Naive B cell (primary cell): ENCODE results near the gene PCSK5. TPM values are rescaled to one million over a fixed set of nuclear protein-coding genes. Genes with fewer than 3 reads are reported as not detected.

ENCODE experiments used
- ATAC-seq, 2 donors: fragments of 150-1000 bp; cut with Tn5 transposase; 2 replicates each; pipeline ENCODE4 v1.10.0; 2021; ENCODE audit warnings: low read depth in 2 of 2, mild to moderate bottlenecking in 2 of 2, moderate library complexity in 2 of 2
- DNase-seq: peaks from one replicate; pipeline ENCODE4 v3.0.0; 2022
- H3K27ac Mint-ChIP-seq, 6 donors: one replicate each; pipeline ENCODE4 v1.8.0; 2020 to 2022; ENCODE audit warnings: mild to moderate bottlenecking in 6 of 6, mixed read lengths in 6 of 6, moderate library complexity in 5 of 6, inconsistent platforms in 2 of 6
- H3K27me3 Mint-ChIP-seq, 3 donors: one replicate each; pipeline ENCODE4 v1.8.0; 2021 to 2022; ENCODE audit warnings: mixed read lengths in 3 of 3, mild to moderate bottlenecking in 1 of 3
- H3K36me3 Mint-ChIP-seq, 2 donors: one replicate each; pipeline ENCODE4 v1.8.0; 2020 to 2022; ENCODE audit warnings: mixed read lengths in 2 of 2, inconsistent platforms in 1 of 2, mild to moderate bottlenecking in 1 of 2
- H3K4me1 Mint-ChIP-seq, 3 donors: one replicate each; pipeline ENCODE4 v1.8.0; 2020 to 2022; ENCODE audit warnings: mixed read lengths in 3 of 3, inconsistent platforms in 1 of 3, mild to moderate bottlenecking in 1 of 3, moderate library complexity in 1 of 3
- H3K4me3 Mint-ChIP-seq, 8 donors: one replicate each; pipeline ENCODE4 v1.8.0; 2020 to 2022; ENCODE audit warnings: mild to moderate bottlenecking in 8 of 8, mixed read lengths in 8 of 8, moderate library complexity in 8 of 8, inconsistent platforms in 2 of 8
- H3K9me3 Mint-ChIP-seq, 7 donors: one replicate each; pipeline ENCODE4 v1.8.0; 2020 to 2022; ENCODE audit warnings: mixed read lengths in 7 of 7, mild to moderate bottlenecking in 5 of 7, inconsistent platforms in 2 of 7, moderate library complexity in 1 of 7
- polyA plus RNA-seq, 6 donors: library from polyadenylated mRNA; unstranded; fragments of 300-500 nt; fragmentation: Illumina TruSeq; gene quantifications; one replicate each; pipeline ENCODE4 v1.2.3, GENCODE V29; 2021; ENCODE audit warnings: low read depth in 6 of 6

The PCSK5 gene
- polyA plus RNA-seq, 6 donors from 2014 or later, result 0.05 TPM; not detected in 5

DNA sequence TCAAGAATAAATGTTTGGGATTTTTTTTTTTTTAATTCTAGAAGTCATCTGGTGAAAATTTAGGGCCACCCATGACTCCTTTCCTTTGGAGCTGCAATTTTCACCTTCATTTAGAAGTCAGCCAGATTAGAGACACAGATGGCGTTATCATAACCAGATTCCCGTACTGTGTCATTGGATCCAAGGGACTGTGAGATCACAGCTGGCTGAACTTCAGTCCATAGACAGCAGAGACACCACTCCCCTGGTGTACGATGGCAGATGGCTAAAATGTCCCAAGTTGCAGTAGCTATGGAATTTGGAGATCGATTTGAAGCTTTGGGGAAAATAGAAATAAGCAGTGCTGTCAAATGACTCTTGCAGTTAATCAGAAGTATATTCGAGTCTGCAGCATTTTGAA is 287.5 kb downstream of the PCSK5 start:
- H3K27ac Mint-ChIP-seq, result no peak overlapping the region
- H3K36me3 Mint-ChIP-seq, result no peaks in the 10 kb centered on the region

DNA sequence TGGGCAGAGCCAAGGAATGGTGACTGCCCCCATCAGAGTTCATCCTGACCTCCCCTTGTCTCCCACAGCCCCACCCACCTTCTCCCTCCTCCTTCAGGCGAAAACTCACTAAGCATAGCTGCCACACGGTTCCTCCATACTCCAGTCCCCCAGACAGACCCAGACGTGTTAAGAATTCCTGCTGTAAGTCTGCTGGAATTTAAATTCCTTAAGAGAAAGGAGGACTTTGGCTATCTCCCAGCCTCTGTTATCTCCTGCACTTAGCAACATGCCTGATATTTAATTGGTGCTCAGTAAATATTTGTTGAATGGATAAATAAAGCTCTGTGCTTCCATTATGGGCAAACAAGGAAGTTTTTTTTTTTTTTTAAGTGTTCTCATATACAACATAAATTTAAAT is 290.1 kb downstream of the PCSK5 start:
- no peaks in the 10 kb centered on the region for H3K9me3 Mint-ChIP-seq
- H3K36me3 Mint-ChIP-seq, result no peaks in the 10 kb centered on the region
- no peaks in the 10 kb centered on the region for H3K4me1 Mint-ChIP-seq
- no peak for DNase-seq
- no peaks in the 10 kb centered on the region for H3K27me3 Mint-ChIP-seq
- H3K4me3 Mint-ChIP-seq, result no peak overlapping the region
- no peak for ATAC-seq
- no peak overlapping the region for H3K27ac Mint-ChIP-seq

More for the DNA sequence above, 287.5 kb downstream of the PCSK5 start:
- ATAC-seq (no peak), DNase-seq (no peak)
- Mint-ChIP-seq H3K27me3 (no peaks in the 10 kb centered on the region), H3K9me3 (peaks cover 0 to 4% (median 2%) of the 10 kb centered on the region in 7 donors), H3K4me1 (no peaks in the 10 kb centered on the region), H3K4me3 (no peak overlapping the region)

DNA sequence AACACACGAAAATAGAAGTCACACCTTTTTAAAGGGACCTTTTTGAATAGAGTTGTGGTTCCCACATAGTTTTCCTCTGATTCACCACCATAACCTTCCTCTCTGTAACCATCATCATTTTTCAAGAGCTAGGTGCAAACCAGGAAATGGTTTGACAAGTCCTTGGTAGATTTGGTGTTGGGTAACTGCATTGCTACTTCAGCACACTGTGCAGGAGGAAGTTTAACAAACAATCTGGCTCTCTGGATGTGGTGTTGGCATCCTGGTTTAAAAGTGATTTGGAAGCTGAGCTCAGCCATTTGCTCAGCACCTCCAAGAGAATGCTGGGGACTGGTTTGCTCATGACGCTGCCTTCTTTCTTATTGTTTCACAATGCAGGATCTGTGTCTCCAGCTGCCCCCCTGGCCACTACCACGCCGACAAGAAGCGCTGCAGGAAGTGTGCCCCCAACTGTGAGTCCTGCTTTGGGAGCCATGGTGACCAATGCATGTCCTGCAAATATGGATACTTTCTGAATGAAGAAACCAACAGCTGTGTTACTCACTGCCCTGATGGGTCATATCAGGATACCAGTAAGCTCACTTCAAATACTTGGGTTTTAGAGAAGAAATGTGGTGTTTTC is 290.7 kb downstream of the PCSK5 start:
- DNase-seq (no peak), ATAC-seq (no peak)
- Mint-ChIP-seq H3K36me3 (no peaks in the 10 kb centered on the region), H3K4me3 (no peak overlapping the region), H3K9me3 (no peaks in the 10 kb centered on the region), H3K4me1 (no peaks in the 10 kb centered on the region), H3K27ac (no peak overlapping the region), H3K27me3 (no peaks in the 10 kb centered on the region)

DNA sequence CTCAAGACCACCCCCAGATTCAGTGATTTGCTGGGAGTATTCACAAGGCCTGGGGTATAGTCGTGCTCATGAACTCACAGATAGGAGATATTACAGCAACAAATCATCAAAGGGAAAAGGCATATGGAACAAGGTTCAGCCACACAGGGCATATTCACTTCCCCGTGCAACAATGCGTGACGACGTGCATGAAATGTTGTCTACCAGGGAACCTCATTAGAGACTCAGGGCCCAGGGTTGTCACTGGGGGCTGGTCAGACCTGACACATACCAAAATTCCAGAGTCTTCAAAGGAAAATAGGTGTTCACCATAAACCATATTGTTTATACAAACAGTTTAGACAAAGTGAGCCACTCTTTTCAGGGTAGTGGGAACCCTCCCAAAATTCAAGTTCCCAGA is 291.3 kb downstream of the PCSK5 start:
- no peak overlapping the region for H3K27ac Mint-ChIP-seq

DNA sequence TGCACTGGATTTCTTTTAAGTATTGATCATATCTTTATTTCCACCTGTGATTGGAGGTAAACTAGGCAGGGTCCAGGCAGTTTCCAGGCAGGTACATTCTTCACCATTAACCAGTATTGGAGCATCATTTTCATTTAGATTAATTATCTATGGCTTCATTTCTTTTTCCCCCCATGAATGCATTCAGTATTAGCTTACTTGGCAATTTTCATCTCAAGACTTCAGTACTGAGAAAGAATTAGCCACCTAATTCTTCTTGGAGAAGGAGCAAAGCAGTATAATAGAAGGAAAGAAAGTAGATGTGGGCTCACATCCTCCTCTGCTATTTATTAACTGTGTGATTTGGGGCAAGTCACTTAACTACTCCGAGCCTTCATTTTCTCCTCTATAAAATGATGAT is 295.0 kb downstream of the PCSK5 start:
- Mint-ChIP-seq H3K4me3 (no peak overlapping the region), H3K36me3 (no peaks in the 10 kb centered on the region), H3K27me3 (no peaks in the 10 kb centered on the region), H3K27ac (no peak overlapping the region), H3K4me1 (no peaks in the 10 kb centered on the region), H3K9me3 (no peaks in the 10 kb centered on the region)
- DNase-seq, result no peak
- ATAC-seq, result no peak

More for the DNA sequence above, 291.3 kb downstream of the PCSK5 start:
- no peak for ATAC-seq
- Mint-ChIP-seq H3K4me1 (no peaks in the 10 kb centered on the region), H3K36me3 (no peaks in the 10 kb centered on the region), H3K4me3 (no peak overlapping the region), H3K9me3 (no peaks in the 10 kb centered on the region), H3K27me3 (no peaks in the 10 kb centered on the region)
- no peak for DNase-seq

DNA sequence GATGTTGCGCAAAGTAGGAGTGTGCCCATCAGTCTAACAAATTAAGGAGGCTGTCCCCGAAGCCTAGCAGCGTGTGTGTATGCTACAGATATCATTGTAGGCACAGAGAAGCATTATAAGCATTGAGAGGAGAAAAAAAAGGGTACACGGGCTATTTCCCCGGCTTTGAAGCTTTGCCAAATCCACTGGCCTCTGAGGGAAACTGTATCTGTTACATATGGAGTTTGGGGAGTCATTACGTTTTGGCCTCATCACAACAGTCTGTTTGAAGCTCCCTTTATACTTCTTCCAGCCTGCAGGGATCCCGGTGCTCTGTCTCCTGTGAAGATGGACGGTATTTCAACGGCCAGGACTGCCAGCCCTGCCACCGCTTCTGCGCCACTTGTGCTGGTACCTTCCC is 297.8 kb downstream of the PCSK5 start:
- H3K27ac Mint-ChIP-seq, result peak overlapping the region in 1 of 6 donors; percentile 75
- H3K4me1 Mint-ChIP-seq, result no peaks in the 10 kb centered on the region
- no peak overlapping the region for H3K4me3 Mint-ChIP-seq
- ATAC-seq (no peak), DNase-seq (no peak)
- no peaks in the 10 kb centered on the region for H3K27me3 Mint-ChIP-seq
- H3K9me3 Mint-ChIP-seq, result no peaks in the 10 kb centered on the region
- H3K36me3 Mint-ChIP-seq, result no peaks in the 10 kb centered on the region

DNA sequence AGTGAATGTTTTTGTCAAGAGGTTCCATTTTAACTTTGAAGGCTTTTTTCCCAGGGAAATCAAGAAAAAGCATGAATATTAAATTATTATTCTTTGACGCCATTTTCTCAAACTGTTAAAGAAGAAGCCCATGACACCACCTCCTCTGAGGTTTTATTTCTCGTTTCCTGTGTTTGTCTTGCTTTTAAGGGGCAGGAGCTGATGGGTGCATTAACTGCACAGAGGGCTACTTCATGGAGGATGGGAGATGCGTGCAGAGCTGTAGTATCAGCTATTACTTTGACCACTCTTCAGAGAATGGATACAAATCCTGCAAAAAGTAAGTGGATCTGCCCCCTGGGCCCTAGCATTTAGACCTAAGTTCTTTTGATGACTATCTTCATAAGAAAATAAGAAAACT is 298.4 kb downstream of the PCSK5 start:
- Mint-ChIP-seq H3K36me3 (no peaks in the 10 kb centered on the region), H3K4me1 (no peaks in the 10 kb centered on the region), H3K4me3 (no peak overlapping the region), H3K9me3 (no peaks in the 10 kb centered on the region), H3K27me3 (no peaks in the 10 kb centered on the region), H3K27ac (no peak overlapping the region)
- DNase-seq, result no peak
- no peak for ATAC-seq

DNA sequence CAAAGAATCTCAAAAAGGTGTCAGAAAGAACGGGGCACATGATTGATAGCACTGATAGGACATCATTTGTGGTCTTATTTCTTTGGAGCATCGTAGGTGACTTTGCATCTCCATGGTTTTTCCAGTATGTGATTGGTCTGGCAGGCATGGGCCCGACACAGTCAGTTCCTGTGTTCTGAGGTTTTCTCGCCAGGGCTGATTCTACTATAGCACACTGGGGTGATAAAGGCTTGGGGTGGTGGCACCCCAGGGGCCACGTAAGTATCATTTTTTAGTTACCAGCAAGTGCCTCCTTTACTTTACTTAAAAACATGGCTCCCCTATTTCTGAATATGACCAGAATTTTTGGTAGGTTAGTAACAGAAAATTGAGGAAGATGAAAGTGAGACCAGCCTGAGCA is 301.0 kb downstream of the PCSK5 start:
- Mint-ChIP-seq H3K27me3 (no peaks in the 10 kb centered on the region), H3K4me3 (no peak overlapping the region), H3K9me3 (no peaks in the 10 kb centered on the region), H3K36me3 (no peaks in the 10 kb centered on the region), H3K4me1 (no peaks in the 10 kb centered on the region), H3K27ac (no peak overlapping the region)
- no peak for DNase-seq
- ATAC-seq, result no peak

DNA sequence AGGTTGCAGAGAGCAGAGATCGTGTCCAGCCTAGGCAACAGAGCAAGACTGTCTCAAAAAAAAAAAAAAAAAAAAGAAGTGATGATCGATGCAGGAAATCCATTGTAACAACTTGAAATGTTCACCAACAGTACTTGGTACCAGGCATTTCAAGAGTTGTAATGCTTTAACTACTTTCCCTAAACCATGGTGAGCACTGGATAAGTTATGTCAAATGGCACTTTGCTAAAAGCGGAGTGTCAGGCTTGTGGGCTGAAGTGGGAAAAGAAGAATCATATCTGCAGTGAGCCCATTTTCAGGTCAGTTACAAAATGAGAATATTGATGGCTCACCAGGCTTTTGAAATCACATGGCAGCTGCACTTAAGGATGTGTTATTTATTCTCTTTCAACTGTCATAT is 301.5 kb downstream of the PCSK5 start:
- no peaks in the 10 kb centered on the region for H3K27me3 Mint-ChIP-seq

DNA sequence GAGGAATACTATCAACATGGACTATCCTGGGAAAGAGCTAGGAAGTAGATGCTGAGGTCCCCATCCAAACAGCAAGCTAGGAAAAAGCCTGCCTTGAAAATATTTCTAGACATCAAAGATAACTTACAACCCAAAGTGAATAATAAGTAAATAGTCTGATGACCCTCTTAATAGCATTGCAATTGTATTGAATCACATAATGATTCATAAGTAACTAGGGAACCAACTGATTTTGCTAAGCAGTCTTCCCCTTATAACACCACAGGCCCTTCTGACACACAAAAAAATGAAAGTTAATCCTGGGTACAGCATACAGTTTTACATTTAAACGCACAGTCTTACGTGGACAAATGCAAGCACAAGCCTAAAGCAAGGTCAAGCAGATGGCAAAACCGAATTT is 304.4 kb downstream of the PCSK5 start:
- peaks cover 0 to 2% (median 0%) of the 10 kb centered on the region in 7 donors for H3K9me3 Mint-ChIP-seq
- no peak overlapping the region for H3K27ac Mint-ChIP-seq
- no peak overlapping the region for H3K4me3 Mint-ChIP-seq
- no peaks in the 10 kb centered on the region for H3K4me1 Mint-ChIP-seq
- no peak for ATAC-seq
- no peaks in the 10 kb centered on the region for H3K36me3 Mint-ChIP-seq
- no peaks in the 10 kb centered on the region for H3K27me3 Mint-ChIP-seq
- no peak for DNase-seq

More for the DNA sequence above, 301.5 kb downstream of the PCSK5 start:
- Mint-ChIP-seq H3K27ac (peak overlapping the region in 1 of 6 donors; percentile 75), H3K9me3 (no peaks in the 10 kb centered on the region), H3K4me3 (no peak overlapping the region), H3K4me1 (no peaks in the 10 kb centered on the region), H3K36me3 (no peaks in the 10 kb centered on the region)
- ATAC-seq (no peak), DNase-seq (no peak)

DNA sequence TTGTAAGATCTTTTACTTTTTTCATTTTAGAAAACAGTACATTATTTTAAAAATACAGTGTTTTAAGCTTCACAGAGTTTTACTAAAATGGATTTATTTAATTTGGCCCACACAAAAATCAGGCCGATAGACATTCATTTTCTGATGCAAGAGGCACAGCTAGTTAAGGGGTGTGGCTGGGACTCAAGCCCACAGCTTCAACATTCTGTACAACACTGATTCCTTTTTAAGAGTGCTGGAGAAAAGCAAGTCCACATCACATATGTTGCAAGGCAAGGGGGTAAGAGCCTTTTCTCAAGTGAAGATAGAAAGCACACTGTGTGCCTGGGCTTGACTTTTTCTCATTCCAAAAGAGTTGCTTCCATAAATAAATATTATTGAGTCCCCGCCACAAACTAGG is 307.9 kb downstream of the PCSK5 start:
- Mint-ChIP-seq H3K27ac (no peak overlapping the region), H3K4me3 (no peak overlapping the region), H3K9me3 (peaks cover 0 to 9% (median 0%) of the 10 kb centered on the region in 7 donors), H3K4me1 (no peaks in the 10 kb centered on the region), H3K27me3 (peaks cover 0 to 3% (median 0%) of the 10 kb centered on the region in 3 donors), H3K36me3 (no peaks in the 10 kb centered on the region)
- DNase-seq (no peak), ATAC-seq (no peak)

DNA sequence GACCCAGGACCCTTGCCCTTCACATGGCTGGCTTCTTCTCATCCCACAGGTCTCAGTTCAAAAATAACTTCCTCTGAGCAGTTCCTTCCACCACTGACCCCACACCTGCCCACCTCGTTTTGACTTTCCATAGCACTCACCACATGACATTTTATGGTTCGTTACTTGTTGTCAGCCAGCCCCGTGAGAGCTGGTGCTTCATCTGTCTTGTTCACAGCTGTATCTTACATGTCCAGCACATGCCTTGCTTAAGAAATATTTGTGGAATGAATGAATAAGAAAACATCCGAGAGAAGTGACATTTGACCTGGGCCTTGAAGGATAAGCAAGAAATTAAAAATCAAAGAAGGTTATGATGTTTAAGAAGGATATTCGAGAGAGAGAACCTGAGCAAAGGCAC is 309.8 kb downstream of the PCSK5 start:
- Mint-ChIP-seq H3K4me3 (no peak overlapping the region), H3K27ac (no peak overlapping the region), H3K36me3 (no peaks in the 10 kb centered on the region), H3K27me3 (peaks cover 0 to 6% (median 4%) of the 10 kb centered on the region in 3 donors), H3K9me3 (peaks cover 0 to 14% (median 0%) of the 10 kb centered on the region in 7 donors), H3K4me1 (no peaks in the 10 kb centered on the region)
- DNase-seq, result no peak
- no peak for ATAC-seq

DNA sequence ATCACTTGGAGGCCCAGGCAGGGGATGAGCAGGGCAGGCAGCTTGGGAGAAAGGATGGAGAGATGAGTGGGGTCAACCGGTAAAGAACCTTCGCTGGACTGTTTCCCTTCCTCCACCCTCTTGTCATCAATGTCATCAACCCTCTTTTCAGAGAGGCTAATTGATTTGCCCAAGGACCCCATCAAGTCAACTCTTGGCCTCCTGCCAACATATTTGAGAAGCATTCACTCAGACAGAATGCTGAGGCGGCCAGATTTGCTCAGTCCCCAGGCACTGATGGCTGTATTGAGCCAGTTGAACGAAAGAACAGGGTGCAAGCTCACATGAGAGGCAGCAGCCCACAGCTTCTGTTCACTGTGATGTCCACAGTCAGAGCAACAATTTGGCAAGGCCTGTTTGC is 310.3 kb downstream of the PCSK5 start:
- Mint-ChIP-seq H3K9me3 (peaks cover 0 to 14% (median 0%) of the 10 kb centered on the region in 7 donors), H3K4me3 (no peak overlapping the region), H3K27me3 (peaks cover 0 to 6% (median 4%) of the 10 kb centered on the region in 3 donors), H3K27ac (no peak overlapping the region), H3K36me3 (no peaks in the 10 kb centered on the region), H3K4me1 (no peaks in the 10 kb centered on the region)
- DNase-seq, result no peak
- no peak for ATAC-seq

DNA sequence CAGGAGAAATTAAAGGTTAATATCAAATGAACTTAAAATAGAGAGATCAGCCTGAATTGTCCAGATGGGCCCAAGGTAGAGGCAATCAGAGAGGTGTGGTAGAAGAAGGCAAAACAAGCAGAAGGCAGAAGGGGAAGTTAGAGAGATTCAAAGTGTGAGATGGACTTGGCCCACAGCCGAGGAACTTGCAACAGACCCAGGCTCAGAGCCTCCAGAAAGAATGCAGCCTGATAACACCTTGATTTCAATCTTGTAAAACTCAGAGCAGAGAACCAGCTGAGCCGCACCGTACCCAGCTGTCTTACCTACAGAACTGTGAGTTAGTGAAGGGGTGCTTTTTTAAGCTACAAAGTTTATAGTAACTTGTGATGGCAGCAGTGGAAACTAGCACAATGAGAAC is 312.9 kb downstream of the PCSK5 start:
- ATAC-seq, result no peak
- Mint-ChIP-seq H3K4me1 (no peaks in the 10 kb centered on the region), H3K9me3 (peaks cover 0 to 14% (median 0%) of the 10 kb centered on the region in 7 donors), H3K4me3 (no peak overlapping the region), H3K27ac (no peak overlapping the region), H3K36me3 (no peaks in the 10 kb centered on the region), H3K27me3 (peaks cover 0 to 6% (median 4%) of the 10 kb centered on the region in 3 donors)
- no peak for DNase-seq

DNA sequence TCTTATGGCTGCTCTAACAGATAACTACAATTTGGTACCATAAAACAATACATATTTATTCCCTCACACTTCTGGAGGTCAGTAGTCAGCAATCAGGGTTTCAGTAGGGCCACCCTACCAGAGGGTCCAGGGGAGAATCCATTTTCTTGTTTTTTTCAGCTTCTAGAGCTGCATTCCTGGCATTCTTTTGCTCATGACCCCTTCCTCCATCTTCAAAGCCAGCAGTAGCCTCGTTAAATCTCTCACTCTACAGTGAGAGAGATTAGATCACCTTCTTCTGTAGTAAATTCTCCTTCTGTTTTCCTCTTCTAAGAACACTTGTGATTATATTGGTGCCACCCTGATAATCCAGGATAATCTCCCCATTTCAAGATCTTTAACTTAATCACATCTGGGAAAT is 316.3 kb downstream of the PCSK5 start:
- H3K27ac Mint-ChIP-seq, result no peak overlapping the region
- H3K4me3 Mint-ChIP-seq, result no peak overlapping the region
- H3K9me3 Mint-ChIP-seq, result peaks cover 0 to 10% (median 0%) of the 10 kb centered on the region in 7 donors
- no peaks in the 10 kb centered on the region for H3K4me1 Mint-ChIP-seq
- ATAC-seq (no peak), DNase-seq (no peak)
- peaks cover 0 to 14% (median 6%) of the 10 kb centered on the region in 3 donors for H3K27me3 Mint-ChIP-seq
- no peaks in the 10 kb centered on the region for H3K36me3 Mint-ChIP-seq
